Measurements from ENCODE around the gene WWP2. TPM values are rescaled to one million over a fixed set of nuclear protein-coding genes. Genes with fewer than 3 reads are reported as not detected.

WWP2 gene
- total RNA-seq, 2 donors from 2014 or later: 73.2 to 102 TPM

DNA sequence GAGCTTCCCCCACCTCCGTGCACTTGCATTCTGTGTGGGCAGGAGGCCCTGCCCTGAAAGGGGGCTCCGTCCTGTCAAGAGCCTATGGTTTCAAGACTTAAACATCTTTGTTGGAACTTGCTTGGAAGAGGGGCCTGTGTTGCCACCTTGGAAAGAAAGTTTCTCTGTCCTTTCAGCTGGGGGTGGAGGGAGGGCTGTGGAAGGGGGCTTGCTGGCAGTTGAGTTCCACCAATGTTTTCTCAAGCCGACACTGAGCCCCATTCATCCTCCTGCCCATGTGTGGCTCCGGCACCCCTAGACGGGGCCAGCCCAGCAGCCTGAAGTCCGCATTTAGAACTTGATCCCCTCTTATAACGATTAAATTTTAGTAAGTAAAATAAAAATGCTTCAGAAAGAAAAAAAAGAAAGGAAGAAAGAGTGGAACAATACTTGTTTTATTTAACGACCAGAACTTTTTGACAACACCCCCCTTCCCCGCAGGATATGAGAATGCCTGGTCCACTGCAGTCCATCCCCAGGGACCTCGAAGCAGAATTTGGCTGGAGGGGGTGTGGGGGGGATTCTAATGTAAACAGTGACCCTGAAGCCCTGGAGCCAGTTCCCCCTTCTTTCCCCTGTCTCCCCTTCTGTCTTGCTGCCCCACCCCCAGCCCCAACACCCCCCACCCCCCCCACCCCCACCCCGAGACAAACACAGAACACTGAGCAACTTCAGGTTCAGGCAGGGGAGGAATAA is 162.1 kb downstream of the WWP2 start:
- H3K9ac ChIP-seq (ENCODE audit: low read depth in 2 of 2, low read length in 2 of 2): no peak overlapping the region
- DNase-seq: no peak
- TF ChIP-seq, protein P1, sequence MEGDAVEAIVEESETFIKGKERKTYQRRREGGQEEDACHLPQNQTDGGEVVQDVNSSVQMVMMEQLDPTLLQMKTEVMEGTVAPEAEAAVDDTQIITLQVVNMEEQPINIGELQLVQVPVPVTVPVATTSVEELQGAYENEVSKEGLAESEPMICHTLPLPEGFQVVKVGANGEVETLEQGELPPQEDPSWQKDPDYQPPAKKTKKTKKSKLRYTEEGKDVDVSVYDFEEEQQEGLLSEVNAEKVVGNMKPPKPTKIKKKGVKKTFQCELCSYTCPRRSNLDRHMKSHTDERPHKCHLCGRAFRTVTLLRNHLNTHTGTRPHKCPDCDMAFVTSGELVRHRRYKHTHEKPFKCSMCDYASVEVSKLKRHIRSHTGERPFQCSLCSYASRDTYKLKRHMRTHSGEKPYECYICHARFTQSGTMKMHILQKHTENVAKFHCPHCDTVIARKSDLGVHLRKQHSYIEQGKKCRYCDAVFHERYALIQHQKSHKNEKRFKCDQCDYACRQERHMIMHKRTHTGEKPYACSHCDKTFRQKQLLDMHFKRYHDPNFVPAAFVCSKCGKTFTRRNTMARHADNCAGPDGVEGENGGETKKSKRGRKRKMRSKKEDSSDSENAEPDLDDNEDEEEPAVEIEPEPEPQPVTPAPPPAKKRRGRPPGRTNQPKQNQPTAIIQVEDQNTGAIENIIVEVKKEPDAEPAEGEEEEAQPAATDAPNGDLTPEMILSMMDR (IDR thresholded peaks at IDR 0.05): no peak
- H3K27me3 ChIP-seq: no peaks in the 10 kb centered on the region
- no peaks in the 10 kb centered on the region for H3K36me3 ChIP-seq
- intact Hi-C loops (cut with DNase I): no loop called here
- H3K9me3 ChIP-seq: no peaks in the 10 kb centered on the region
- no peak overlapping the region for H3K4me3 ChIP-seq
- no peaks in the 10 kb centered on the region for H3K4me1 ChIP-seq
- H3K27ac ChIP-seq: no peak overlapping the region

GRCh38 chr16:69924777-69925191 is 162.7 kb downstream of the WWP2 start:
- no peaks in the 10 kb centered on the region for H3K27me3 ChIP-seq
- H3K4me3 ChIP-seq: no peak overlapping the region
- no peak overlapping the region for H3K27ac ChIP-seq
- no peaks in the 10 kb centered on the region for H3K4me1 ChIP-seq
- H3K9ac ChIP-seq (ENCODE audit: low read depth in 2 of 2, low read length in 2 of 2): no peak overlapping the region
- intact Hi-C loops (cut with DNase I): no loop called here
- no peaks in the 10 kb centered on the region for H3K9me3 ChIP-seq
- TF ChIP-seq, protein P1 (IDR thresholded peaks at IDR 0.05): no peak
- no peaks in the 10 kb centered on the region for H3K36me3 ChIP-seq
- no peak for DNase-seq

DNA sequence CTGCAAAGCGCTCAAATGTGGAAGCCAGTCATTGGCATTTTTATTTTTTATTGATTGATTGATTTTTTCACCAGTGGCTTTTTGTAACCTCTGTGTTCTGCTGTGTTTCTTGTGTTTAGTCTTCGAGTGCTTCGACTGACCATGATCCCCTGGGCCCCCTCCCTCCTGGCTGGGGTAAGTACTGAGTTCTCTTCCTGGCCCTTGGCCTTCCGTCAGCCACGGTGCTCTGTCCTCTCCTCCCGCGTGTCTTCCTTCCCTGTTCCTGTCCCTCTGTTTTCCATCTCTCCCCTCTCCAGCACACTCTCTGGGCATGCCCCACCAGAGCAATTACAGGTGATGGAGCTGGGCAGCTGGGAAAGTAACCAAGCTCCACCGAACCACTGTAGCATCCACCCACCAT is 163.2 kb downstream of the WWP2 start:
- no peak overlapping the region for H3K9ac ChIP-seq (ENCODE audit: low read depth in 2 of 2, low read length in 2 of 2)

DNA sequence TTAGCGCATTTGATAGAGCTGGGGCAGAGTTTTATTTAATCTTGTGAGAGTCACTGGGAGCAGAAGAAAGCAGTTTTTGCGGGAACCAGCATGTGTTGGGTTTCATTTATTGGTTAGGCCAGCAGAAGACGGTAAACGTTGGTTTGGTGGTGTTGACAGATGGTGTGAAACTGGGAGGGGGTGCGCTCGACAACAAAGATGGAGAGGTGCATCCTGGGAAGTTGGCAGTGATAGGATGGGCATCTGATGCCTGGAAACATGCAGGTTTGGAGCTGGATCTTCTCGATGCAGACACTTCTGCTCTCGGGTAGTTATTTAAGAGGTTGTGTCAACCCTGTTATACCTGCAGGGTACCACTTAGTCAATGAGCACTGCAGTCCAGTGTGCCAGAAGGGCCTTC is 164.1 kb downstream of the WWP2 start:
- H3K4me1 ChIP-seq: no peaks in the 10 kb centered on the region
- TF ChIP-seq, protein P1 (IDR thresholded peaks at IDR 0.05): no peak
- no peak for DNase-seq
- H3K27ac ChIP-seq: no peak overlapping the region
- no peak overlapping the region for H3K4me3 ChIP-seq
- H3K9me3 ChIP-seq: no peaks in the 10 kb centered on the region
- no peak overlapping the region for H3K9ac ChIP-seq (ENCODE audit: low read depth in 2 of 2, low read length in 2 of 2)
- no peaks in the 10 kb centered on the region for H3K27me3 ChIP-seq
- peaks cover 2% of the 10 kb centered on the region for H3K36me3 ChIP-seq
- intact Hi-C loops (cut with DNase I): no loop called here

More for the DNA sequence above, 163.2 kb downstream of the WWP2 start:
- Histone ChIP-seq H3K4me3 (no peak overlapping the region), H3K9me3 (no peaks in the 10 kb centered on the region), H3K4me1 (no peaks in the 10 kb centered on the region), H3K27me3 (no peaks in the 10 kb centered on the region), H3K27ac (no peak overlapping the region), H3K36me3 (no peaks in the 10 kb centered on the region)
- intact Hi-C loops (cut with DNase I): no loop called here
- no peak for DNase-seq
- TF ChIP-seq, protein P1 (IDR thresholded peaks at IDR 0.05): no peak

GRCh38 chr16:69927056-69927757 is 165.1 kb downstream of the WWP2 start:
- Histone ChIP-seq H3K9me3 (no peaks in the 10 kb centered on the region), H3K27ac (no peak overlapping the region), H3K36me3 (peaks cover 9% of the 10 kb centered on the region), H3K27me3 (no peaks in the 10 kb centered on the region), H3K9ac (ENCODE audit: low read depth in 2 of 2, low read length in 2 of 2) (no peak overlapping the region), H3K4me1 (no peaks in the 10 kb centered on the region), H3K4me3 (no peak overlapping the region)
- TF ChIP-seq, protein P1 (IDR thresholded peaks at IDR 0.05): no peak
- intact Hi-C loops (cut with DNase I): no loop called here
- DNase-seq: no peak
